ENCODE data around the gene HCRT. TPM values are rescaled to one million over a fixed set of nuclear protein-coding genes. Genes with fewer than 3 reads are reported as not detected.

The HCRT gene
- total and polyA plus RNA-seq, 11 donors: not detected

DNA sequence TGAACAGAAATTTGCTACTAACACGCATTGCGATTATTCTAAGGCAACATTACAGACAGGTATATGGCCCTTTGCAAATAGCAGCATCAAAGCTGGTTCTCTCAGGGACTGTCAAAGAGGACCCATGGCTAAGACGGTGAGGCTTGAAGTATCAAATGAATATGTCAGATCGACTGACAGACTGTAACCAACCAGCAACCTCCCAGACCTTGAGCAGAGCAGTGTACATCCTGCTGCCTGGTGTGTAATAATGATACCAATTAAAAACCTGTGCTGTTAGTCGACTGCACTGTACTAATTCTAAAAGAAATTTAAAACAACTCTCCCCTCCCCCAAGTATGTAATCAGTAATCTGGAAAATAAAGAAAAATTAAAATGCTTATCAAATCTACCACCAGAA is 45.0 kb upstream of the HCRT start:
- Histone ChIP-seq H3K27ac (no peak overlapping the region), H3K27me3 (no peaks in the 10 kb centered on the region), H3K4me1 (peaks cover 0 to 38% (median 24%) of the 10 kb centered on the region in 12 donors), H3K36me3 (peaks cover 0 to 16% (median 6%) of the 10 kb centered on the region in 9 donors), H3K9me3 (no peaks in the 10 kb centered on the region), H3K4me3 (no peak overlapping the region)
- no peak for DNase-seq
- ATAC-seq: no peak
- TF ChIP-seq CTCF (IDR thresholded peaks at IDR 0.05): no peak
- no peak for TF ChIP-seq POLR2A (IDR thresholded peaks at IDR 0.05)
- intact Hi-C loops (cut with DNase I): loop anchor here in 1 of 10 donors (5.0 kb wide), 1 partner anchor 42 kb away; no protein-coding TSS in a partner anchor
- WGBS, 4 donors: 87 to 88% (median 88%) methylated on average over 5 of the region's 5 CpGs

DNA sequence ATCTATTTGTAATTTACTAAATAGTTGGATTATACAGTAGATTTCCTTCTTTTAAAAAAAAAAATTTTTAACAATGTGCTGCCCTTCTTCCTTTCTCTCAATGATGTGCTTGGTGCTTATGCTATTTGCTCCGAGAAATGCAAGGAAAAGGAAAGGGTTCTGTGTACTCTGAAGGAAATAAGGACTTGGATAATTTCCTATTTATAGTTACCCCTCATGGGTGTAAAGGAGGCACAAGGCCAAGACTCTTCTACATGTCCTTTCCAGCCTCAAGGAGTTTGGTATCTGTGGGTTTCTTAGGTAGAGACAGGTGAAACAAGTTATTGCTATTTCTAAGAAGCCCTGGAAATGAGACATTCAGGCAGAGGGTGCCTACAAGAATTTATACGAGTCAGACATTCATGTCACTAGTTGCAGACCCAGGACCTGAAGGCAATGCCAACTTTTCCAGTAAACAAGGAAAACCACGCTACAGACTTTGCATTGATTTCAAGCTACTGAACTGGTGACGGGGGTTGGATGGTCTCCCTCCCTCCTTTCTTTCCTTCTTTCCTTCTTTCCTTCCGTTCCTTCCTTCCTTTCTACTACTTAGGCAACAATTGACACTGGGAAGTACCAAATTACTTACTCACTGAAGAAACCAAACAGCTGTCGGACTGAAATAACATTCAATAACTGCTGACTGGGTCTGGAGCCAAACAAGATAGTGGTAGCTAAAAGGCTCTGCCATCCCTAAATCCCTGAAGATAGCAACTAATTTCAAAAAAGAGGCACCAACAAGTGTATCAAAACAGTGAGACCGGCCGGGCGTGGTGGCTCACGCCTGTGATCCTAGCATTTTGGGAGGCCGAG is 42.8 kb upstream of the HCRT start:
- ATAC-seq: peak in 1 of 4 donors; percentile 48

DNA sequence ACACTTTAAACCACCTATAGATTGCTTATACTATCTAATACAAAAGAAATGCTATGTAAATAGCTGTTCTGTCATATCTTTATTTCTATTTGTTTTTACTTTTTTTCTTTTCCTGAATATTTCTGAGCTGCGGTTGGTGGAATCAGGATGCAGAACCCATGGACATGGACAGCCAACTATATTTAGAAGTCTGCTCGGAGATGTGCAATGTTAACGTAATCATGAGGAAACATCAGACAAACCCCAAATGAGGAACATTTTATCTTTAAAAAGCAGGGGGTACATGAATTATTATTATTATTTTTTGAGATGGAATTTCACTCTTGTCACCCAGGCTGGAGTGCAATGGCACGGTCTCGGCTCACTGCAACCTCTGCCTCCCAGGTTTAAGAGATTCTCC is 40.4 kb upstream of the HCRT start:
- Histone ChIP-seq H3K4me3 (no peak overlapping the region), H3K27me3 (no peaks in the 10 kb centered on the region), H3K27ac (no peak overlapping the region), H3K9me3 (no peaks in the 10 kb centered on the region), H3K36me3 (peaks cover 0 to 55% (median 35%) of the 10 kb centered on the region in 9 donors), H3K4me1 (peaks cover 0 to 23% (median 16%) of the 10 kb centered on the region in 12 donors)
- TF ChIP-seq POLR2A (IDR thresholded peaks at IDR 0.05) (no peak), CTCF (IDR thresholded peaks at IDR 0.05) (no peak)
- DNase-seq: no peak
- WGBS, 4 donors: 92 to 96% (median 95%) methylated on average over 5 of the region's 5 CpGs
- intact Hi-C loops (cut with DNase I): loop anchor here in 3 of 10 donors (5.0 to 10.0 kb wide), 3 partner anchors 47 to 52 kb away; partner anchors contain the start of gene STAT5B (in 2 of the 3)
- ATAC-seq: no peak

More for the DNA sequence above, 42.8 kb upstream of the HCRT start:
- intact Hi-C loops (cut with DNase I): loop anchor here in 3 of 10 donors (5.0 to 10.0 kb wide), 3 partner anchors 44 to 49 kb away; partner anchors contain the start of gene STAT5B (in 2 of the 3)
- Histone ChIP-seq H3K4me3 (no peak overlapping the region), H3K4me1 (peaks cover 0 to 23% (median 16%) of the 10 kb centered on the region in 12 donors), H3K27me3 (no peaks in the 10 kb centered on the region), H3K36me3 (peaks cover 0 to 36% (median 26%) of the 10 kb centered on the region in 9 donors), H3K9me3 (no peaks in the 10 kb centered on the region), H3K27ac (peak overlapping the region in 9 of 12 donors; percentile 5 to 69 (median 45))
- TF ChIP-seq POLR2A (IDR thresholded peaks at IDR 0.05) (no peak), CTCF (IDR thresholded peaks at IDR 0.05) (no peak)
- no peak for DNase-seq
- WGBS, 4 donors: 51 to 63% (median 55%) methylated on average over 11 of the region's 11 CpGs

- peaks cover 0 to 23% (median 16%) of the 10 kb centered on the region in 12 donors for H3K4me1 ChIP-seq
- DNase-seq: no peak
- ATAC-seq: no peak
- TF ChIP-seq CTCF (IDR thresholded peaks at IDR 0.05) (no peak), POLR2A (IDR thresholded peaks at IDR 0.05) (no peak)
- H3K36me3 ChIP-seq: peaks cover 0 to 59% (median 44%) of the 10 kb centered on the region in 9 donors
- no peaks in the 10 kb centered on the region for H3K27me3 ChIP-seq
- no peaks in the 10 kb centered on the region for H3K9me3 ChIP-seq
- WGBS, 4 donors: 95 to 100% (median 96%) methylated on average over 2 to 6 of the region's 6 CpGs
- intact Hi-C loops (cut with DNase I): loop anchor here in 3 of 10 donors (5.0 to 10.0 kb wide), 3 partner anchors 48 to 53 kb away; partner anchors contain the start of gene STAT5B (in 2 of the 3)
- H3K27ac ChIP-seq: no peak overlapping the region
- H3K4me3 ChIP-seq: no peak overlapping the region
Observed at GRCh38 chr17:42224651-42225050, 39.4 kb upstream of the HCRT start.
